HepG2 (cell line): ENCODE results near the gene NFKBIL1. TPM values are rescaled to one million over a fixed set of nuclear protein-coding genes. Genes with fewer than 3 reads are reported as not detected.
A peak's percentile ranks its signal among the peaks of the same experiment; 100 is the strongest.

ENCODE experiments used
- ATF1 ChIP-seq: IDR thresholded peaks from 2 replicates; pipeline ENCODE4 v1.6.1; 2016; ENCODE audit warnings: mild to moderate bottlenecking, control low read depth
- HNRNPK ChIP-seq: fragments of 200-400 bp; formaldehyde crosslinking; IDR thresholded peaks from 2 replicates; pipeline ENCODE4 v1.6.1; 2018; ENCODE audit warnings: low read length, low read depth, moderate library complexity, mild to moderate bottlenecking; ENCODE audit not compliant: poor library complexity, severe bottlenecking
- MEIS1 ChIP-seq: sonication (generic); formaldehyde crosslinking; IDR thresholded peaks from 2 replicates; pipeline ENCODE4 v1.9.0; 2021; ENCODE audit warnings: mild to moderate bottlenecking, missing genetic modification reagents, moderate library complexity, borderline replicate concordance
- MIER3 ChIP-seq: IDR thresholded peaks from 2 replicates; pipeline ENCODE4 v1.6.1; 2016; ENCODE audit warnings: missing compliant biosample characterization, borderline replicate concordance
- RFXAP ChIP-seq: sonication (generic); formaldehyde crosslinking; IDR thresholded peaks from 2 replicates; pipeline ENCODE4 v1.4.0; 2020; ENCODE audit warnings: missing genetic modification reagents, borderline replicate concordance
- TOE1 ChIP-seq: sonication (generic); formaldehyde crosslinking; IDR thresholded peaks from 2 replicates; pipeline ENCODE4 v1.4.0; 2020; ENCODE audit warnings: mild to moderate bottlenecking, missing genetic modification reagents
- U2AF1 ChIP-seq: fragments of 200-400 bp; formaldehyde crosslinking; optimal IDR thresholded peaks from 2 replicates; pipeline ENCODE3; 2017; ENCODE audit warnings: mild to moderate bottlenecking, low read depth, low read length
- ZMYM3 ChIP-seq: sonication (generic); formaldehyde crosslinking; IDR thresholded peaks from 2 replicates; pipeline ENCODE4 v1.5.1; 2020; ENCODE audit warnings: mild to moderate bottlenecking, missing genetic modification reagents
- ZNF496 ChIP-seq: sonication (generic); formaldehyde crosslinking; IDR thresholded peaks from 2 replicates; pipeline ENCODE4 v1.8.1; 2023; ENCODE audit warnings: mild to moderate bottlenecking, moderate library complexity, missing genetic modification reagents; ENCODE audit not compliant: insufficient replicate concordance
- ZNF614 ChIP-seq: IDR thresholded peaks from 2 replicates; pipeline ENCODE4 v1.6.1; 2018; ENCODE audit warnings: missing biosample characterization, missing genetic modification reagents, inconsistent platforms, borderline replicate concordance
- ZNF782 ChIP-seq: sonication (generic); formaldehyde crosslinking; IDR thresholded peaks from 2 replicates; pipeline ENCODE4 v1.4.0; 2020; ENCODE audit warnings: missing genetic modification reagents, mild to moderate bottlenecking, borderline replicate concordance
- ZSCAN31 ChIP-seq: sonication (generic); formaldehyde crosslinking; IDR thresholded peaks from 2 replicates; pipeline ENCODE4 v1.5.0; 2020; ENCODE audit warnings: low read depth, mild to moderate bottlenecking, missing genetic modification reagents
- polyA plus RNA-seq, 8 experiments: library from polyadenylated mRNA; depleted of rRNA in 3 of 8; stranded (reverse) in 7 of 8; unstranded in 1 of 8; fragments of >200 nt; fragmentation: Illumina TruSeq in 4 of 8; extraction: Trizol in 4 of 8; gene quantifications; 2 replicates each; pipeline versions ENCODE4 v1.2.1 to v1.2.3, GENCODE V29; 2011 to 2016; ENCODE audit warnings: low read depth in 4 of 8, missing spikeins in 1 of 8, mixed read lengths in 1 of 8; ENCODE audit not compliant: insufficient read depth in 1 of 8
- total RNA-seq, 5 experiments: library from RNA; depleted of rRNA; stranded (reverse); fragments of >200 nt; fragmentation: Illumina TruSeq; extraction: Trizol; gene quantifications; 2 replicates each; pipeline ENCODE4 v1.2.3, GENCODE V29; 2016; ENCODE audit warnings: low read depth in 1 of 5
- TF ChIP-seq, protein P1 (sequence below): IDR thresholded peaks from 2 replicates; pipeline ENCODE4 v1.6.1; 2016; ENCODE audit warnings: missing compliant biosample characterization, missing genetic modification reagents, borderline replicate concordance
- TF ChIP-seq, protein P2 (sequence below): sonication (generic); formaldehyde crosslinking; IDR thresholded peaks from 2 replicates; pipeline ENCODE4 v1.5.0; 2020; ENCODE audit warnings: mild to moderate bottlenecking, missing genetic modification reagents, moderate library complexity
- TF ChIP-seq, protein P3 (sequence below): sonication (generic); formaldehyde crosslinking; IDR thresholded peaks from 2 replicates; pipeline ENCODE4 v1.5.0; 2020; ENCODE audit warnings: missing genetic modification reagents
- TF ChIP-seq, protein P4 (sequence below): sonication (generic); formaldehyde crosslinking; IDR thresholded peaks from 2 replicates; pipeline ENCODE4 v1.4.0; 2020; ENCODE audit warnings: missing genetic modification reagents
- TF ChIP-seq, protein P5 (sequence below): IDR thresholded peaks from 2 replicates; pipeline ENCODE4 v1.4.0; 2020; ENCODE audit warnings: mild to moderate bottlenecking, missing genetic modification reagents
- TF ChIP-seq, protein P6 (sequence below): sonication (generic); formaldehyde crosslinking; IDR thresholded peaks from 2 replicates; pipeline ENCODE4 v1.5.1; 2020; ENCODE audit warnings: missing genetic modification reagents, mild to moderate bottlenecking, borderline replicate concordance

The NFKBIL1 gene
- total and polyA plus RNA-seq, 2 of the 13 experiments (the other 11 are each of a cell fraction or from before 2014, with no cell fraction given): 9.7 to 19.5 TPM

DNA sequence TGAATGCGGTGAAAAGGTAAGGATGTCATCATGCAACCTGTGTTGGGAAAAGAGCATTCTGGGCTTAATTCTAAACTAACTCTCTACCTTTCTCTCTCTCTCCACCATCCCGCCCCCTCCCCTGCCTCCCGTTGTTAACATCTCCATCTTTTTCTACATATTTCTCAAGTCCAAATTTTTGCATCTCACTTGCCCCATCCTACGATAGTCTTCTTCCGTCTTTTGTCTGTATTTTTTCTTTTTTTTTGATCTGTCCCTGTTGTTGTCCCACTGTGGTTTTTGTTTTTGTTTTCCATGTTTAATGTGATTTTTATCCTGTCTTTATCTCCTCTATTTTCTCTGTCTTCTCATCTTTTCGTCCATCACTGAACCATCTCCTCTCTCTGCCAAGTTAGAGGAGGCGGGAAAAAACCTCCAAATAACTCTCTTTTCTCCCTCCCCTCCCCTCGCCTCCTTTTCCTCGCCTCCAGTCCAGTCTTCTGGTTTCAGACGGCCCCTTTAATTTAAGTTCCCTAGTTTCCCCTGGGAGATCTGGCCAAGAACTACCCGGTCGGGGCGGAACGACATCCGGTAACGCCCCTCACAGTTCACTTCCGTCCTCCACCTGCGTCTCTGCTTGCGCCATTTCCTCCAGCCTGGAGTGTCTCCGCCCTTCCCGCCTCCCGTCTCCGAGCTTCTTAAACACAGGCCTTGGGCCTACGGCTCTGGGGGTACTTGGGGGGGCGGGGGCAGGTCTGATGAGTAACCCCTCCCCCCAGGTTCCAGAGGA, at the start of gene NFKBIL1 (continued):
- TF ChIP-seq RFXAP (CRISPR knock-in tag) (no peak), ZMYM3 (peak; percentile 22; the same call in 1 of the 2 replicates), MEIS1 (CRISPR knock-in tag) (no peak; the same call in 1 of the 2 replicates), MIER3 (no peak; the same call in none of the 2 replicates), ATF1 (CRISPR knock-in tag) (peak; percentile 91), ZSCAN31 (CRISPR knock-in tag) (peak; percentile 62; the same call in 1 of the 2 replicates), ZNF614 (CRISPR knock-in tag) (peak; percentile 31; the same call in 1 of the 2 replicates), ZNF496 (no peak), HNRNPK (peak; percentile 28), TOE1 (peak; percentile 74; the same call in 1 of the 2 replicates), U2AF1 (peak; percentile 27), ZNF782 (CRISPR knock-in tag) (0 out of 2 replicates have a peak, but pooled peaks have one; percentile 2)
- TF ChIP-seq, protein P1, sequence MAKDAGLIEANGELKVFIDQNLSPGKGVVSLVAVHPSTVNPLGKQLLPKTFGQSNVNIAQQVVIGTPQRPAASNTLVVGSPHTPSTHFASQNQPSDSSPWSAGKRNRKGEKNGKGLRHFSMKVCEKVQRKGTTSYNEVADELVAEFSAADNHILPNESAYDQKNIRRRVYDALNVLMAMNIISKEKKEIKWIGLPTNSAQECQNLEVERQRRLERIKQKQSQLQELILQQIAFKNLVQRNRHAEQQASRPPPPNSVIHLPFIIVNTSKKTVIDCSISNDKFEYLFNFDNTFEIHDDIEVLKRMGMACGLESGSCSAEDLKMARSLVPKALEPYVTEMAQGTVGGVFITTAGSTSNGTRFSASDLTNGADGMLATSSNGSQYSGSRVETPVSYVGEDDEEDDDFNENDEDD (CRISPR knock-in tag): peak; percentile 65
- TF ChIP-seq, protein P2, sequence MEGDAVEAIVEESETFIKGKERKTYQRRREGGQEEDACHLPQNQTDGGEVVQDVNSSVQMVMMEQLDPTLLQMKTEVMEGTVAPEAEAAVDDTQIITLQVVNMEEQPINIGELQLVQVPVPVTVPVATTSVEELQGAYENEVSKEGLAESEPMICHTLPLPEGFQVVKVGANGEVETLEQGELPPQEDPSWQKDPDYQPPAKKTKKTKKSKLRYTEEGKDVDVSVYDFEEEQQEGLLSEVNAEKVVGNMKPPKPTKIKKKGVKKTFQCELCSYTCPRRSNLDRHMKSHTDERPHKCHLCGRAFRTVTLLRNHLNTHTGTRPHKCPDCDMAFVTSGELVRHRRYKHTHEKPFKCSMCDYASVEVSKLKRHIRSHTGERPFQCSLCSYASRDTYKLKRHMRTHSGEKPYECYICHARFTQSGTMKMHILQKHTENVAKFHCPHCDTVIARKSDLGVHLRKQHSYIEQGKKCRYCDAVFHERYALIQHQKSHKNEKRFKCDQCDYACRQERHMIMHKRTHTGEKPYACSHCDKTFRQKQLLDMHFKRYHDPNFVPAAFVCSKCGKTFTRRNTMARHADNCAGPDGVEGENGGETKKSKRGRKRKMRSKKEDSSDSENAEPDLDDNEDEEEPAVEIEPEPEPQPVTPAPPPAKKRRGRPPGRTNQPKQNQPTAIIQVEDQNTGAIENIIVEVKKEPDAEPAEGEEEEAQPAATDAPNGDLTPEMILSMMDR (CRISPR knock-in tag): peak; percentile 36; the same call in 1 of the 2 replicates
- TF ChIP-seq, protein P3, sequence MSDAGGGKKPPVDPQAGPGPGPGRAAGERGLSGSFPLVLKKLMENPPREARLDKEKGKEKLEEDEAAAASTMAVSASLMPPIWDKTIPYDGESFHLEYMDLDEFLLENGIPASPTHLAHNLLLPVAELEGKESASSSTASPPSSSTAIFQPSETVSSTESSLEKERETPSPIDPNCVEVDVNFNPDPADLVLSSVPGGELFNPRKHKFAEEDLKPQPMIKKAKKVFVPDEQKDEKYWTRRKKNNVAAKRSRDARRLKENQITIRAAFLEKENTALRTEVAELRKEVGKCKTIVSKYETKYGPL (CRISPR knock-in tag): no peak
- TF ChIP-seq, protein P4, sequence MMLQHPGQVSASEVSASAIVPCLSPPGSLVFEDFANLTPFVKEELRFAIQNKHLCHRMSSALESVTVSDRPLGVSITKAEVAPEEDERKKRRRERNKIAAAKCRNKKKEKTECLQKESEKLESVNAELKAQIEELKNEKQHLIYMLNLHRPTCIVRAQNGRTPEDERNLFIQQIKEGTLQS: peak; percentile 74; the same call in 1 of the 2 replicates
- TF ChIP-seq, protein P5, sequence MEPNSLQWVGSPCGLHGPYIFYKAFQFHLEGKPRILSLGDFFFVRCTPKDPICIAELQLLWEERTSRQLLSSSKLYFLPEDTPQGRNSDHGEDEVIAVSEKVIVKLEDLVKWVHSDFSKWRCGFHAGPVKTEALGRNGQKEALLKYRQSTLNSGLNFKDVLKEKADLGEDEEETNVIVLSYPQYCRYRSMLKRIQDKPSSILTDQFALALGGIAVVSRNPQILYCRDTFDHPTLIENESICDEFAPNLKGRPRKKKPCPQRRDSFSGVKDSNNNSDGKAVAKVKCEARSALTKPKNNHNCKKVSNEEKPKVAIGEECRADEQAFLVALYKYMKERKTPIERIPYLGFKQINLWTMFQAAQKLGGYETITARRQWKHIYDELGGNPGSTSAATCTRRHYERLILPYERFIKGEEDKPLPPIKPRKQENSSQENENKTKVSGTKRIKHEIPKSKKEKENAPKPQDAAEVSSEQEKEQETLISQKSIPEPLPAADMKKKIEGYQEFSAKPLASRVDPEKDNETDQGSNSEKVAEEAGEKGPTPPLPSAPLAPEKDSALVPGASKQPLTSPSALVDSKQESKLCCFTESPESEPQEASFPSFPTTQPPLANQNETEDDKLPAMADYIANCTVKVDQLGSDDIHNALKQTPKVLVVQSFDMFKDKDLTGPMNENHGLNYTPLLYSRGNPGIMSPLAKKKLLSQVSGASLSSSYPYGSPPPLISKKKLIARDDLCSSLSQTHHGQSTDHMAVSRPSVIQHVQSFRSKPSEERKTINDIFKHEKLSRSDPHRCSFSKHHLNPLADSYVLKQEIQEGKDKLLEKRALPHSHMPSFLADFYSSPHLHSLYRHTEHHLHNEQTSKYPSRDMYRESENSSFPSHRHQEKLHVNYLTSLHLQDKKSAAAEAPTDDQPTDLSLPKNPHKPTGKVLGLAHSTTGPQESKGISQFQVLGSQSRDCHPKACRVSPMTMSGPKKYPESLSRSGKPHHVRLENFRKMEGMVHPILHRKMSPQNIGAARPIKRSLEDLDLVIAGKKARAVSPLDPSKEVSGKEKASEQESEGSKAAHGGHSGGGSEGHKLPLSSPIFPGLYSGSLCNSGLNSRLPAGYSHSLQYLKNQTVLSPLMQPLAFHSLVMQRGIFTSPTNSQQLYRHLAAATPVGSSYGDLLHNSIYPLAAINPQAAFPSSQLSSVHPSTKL: peak; percentile 62; the same call in 1 of the 2 replicates
- TF ChIP-seq, protein P6, sequence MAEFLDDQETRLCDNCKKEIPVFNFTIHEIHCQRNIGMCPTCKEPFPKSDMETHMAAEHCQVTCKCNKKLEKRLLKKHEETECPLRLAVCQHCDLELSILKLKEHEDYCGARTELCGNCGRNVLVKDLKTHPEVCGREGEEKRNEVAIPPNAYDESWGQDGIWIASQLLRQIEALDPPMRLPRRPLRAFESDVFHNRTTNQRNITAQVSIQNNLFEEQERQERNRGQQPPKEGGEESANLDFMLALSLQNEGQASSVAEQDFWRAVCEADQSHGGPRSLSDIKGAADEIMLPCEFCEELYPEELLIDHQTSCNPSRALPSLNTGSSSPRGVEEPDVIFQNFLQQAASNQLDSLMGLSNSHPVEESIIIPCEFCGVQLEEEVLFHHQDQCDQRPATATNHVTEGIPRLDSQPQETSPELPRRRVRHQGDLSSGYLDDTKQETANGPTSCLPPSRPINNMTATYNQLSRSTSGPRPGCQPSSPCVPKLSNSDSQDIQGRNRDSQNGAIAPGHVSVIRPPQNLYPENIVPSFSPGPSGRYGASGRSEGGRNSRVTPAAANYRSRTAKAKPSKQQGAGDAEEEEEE: peak; percentile 81; the same call in 1 of the 2 replicates
